Endothelial cell of umbilical vein (primary cell): ENCODE measurements around the gene KRTAP4-6. TPM values are rescaled to one million over a fixed set of nuclear protein-coding genes. Genes with fewer than 3 reads are reported as not detected.
"Not testable (repeated sequence)": the region's sequence is repeated elsewhere in the genome, so short reads cannot be mapped to it uniquely, and the experiment has no call there.

Experiments used
- BruUV-seq: library from RNA; stranded (reverse); fragments of 400-500 nt; replicated peaks from 2 replicates; lab custom pipeline; 2021; lab: Mats Ljungman, UMichigan
- CTCF ChIA-PET: fragments of 300-600, 350-600 bp; sonication (Branson Sonifier 250); formaldehyde crosslinking; loops from one replicate; lab custom pipeline; 2021; ENCODE audit warnings: antibody characterized with exemption, inconsistent platforms; lab: Charles Lee
- POLR2A ChIA-PET: fragments of 300-600, 350-600 bp; sonication (Branson Sonifier 250); formaldehyde crosslinking; loops from one replicate; lab custom pipeline; 2021; ENCODE audit warnings: antibody characterized with exemption, inconsistent platforms; lab: Charles Lee
- DNase-seq: peaks from one replicate; pipeline ENCODE4 v3.0.0-alpha.2; 2011; ENCODE audit warnings: low read depth, low spot score
- FAIRE-seq: peaks from 2 replicates; lab custom pipeline; 2011; peaks lifted over from hg19 to GRCh38; lab: Jason Lieb, UNC
- H2AFZ ChIP-seq: 2 replicates; pipeline ENCODE4 v1.6.0; 2012; ENCODE audit warnings: low read depth, low read length, control low read depth, inconsistent platforms
- H3K27ac ChIP-seq: 2 replicates; pipeline ENCODE4 v1.5.1; 2011; ENCODE audit warnings: low read depth, mild to moderate bottlenecking, control low read depth, low read length, moderate library complexity; ENCODE audit not compliant: insufficient read depth
- H3K27me3 ChIP-seq, 2 experiments: 2 replicates each; pipeline versions ENCODE4 v1.6.0 to v1.6.1; 2011; ENCODE audit warnings: low read length in 2 of 2, mixed read lengths in 1 of 2; ENCODE audit not compliant: control insufficient read depth in 2 of 2, insufficient read depth in 2 of 2
- H3K36me3 ChIP-seq, 2 experiments: 2 replicates in 1 of 2; 3 replicates in 1 of 2; pipeline ENCODE4 v1.5.1; 2011; ENCODE audit warnings: low read length in 2 of 2, mild to moderate bottlenecking in 1 of 2, moderate library complexity in 1 of 2; ENCODE audit not compliant: control insufficient read depth in 2 of 2, insufficient read depth in 2 of 2; ENCODE audit errors: extremely low read depth in 1 of 2
- H3K4me1 ChIP-seq: 3 replicates; pipeline ENCODE4 v1.5.1; 2011; ENCODE audit warnings: mild to moderate bottlenecking, low read length; ENCODE audit not compliant: control insufficient read depth, insufficient read depth; ENCODE audit errors: extremely low read depth
- H3K4me2 ChIP-seq: 2 replicates; pipeline ENCODE4 v1.6.1; 2011; ENCODE audit warnings: low read length, control low read depth, mixed read lengths; ENCODE audit not compliant: insufficient read depth
- H3K4me3 ChIP-seq, 3 experiments: fragments of 200-600 bp in 1 of 3; sonication (generic), shearing (Covaris generic) in 1 of 3; replicated peaks in 1 of 3; 2 replicates each; pipeline ENCODE4 v1.5.1; 2011 to 2016; ENCODE audit warnings: control low read depth in 3 of 3, low read length in 3 of 3, mild to moderate bottlenecking in 2 of 3, inconsistent platforms in 1 of 3, low read depth in 1 of 3, moderate library complexity in 1 of 3; ENCODE audit not compliant: insufficient read depth in 1 of 3
- H3K79me2 ChIP-seq: 2 replicates; pipeline ENCODE4 v1.6.0; 2012; ENCODE audit warnings: low read length, inconsistent platforms; ENCODE audit not compliant: control insufficient read depth, insufficient read depth
- H3K9ac ChIP-seq: replicated peaks from 2 replicates; pipeline ENCODE3; 2011; ENCODE audit warnings: low read length, control low read depth; ENCODE audit not compliant: insufficient read depth; ENCODE audit errors: extremely low read depth
- H3K9me1 ChIP-seq: replicated peaks from 3 replicates; pipeline ENCODE4 v1.6.0; 2011; ENCODE audit warnings: mild to moderate bottlenecking, low read length; ENCODE audit not compliant: control insufficient read depth, insufficient read depth; ENCODE audit errors: extremely low read depth
- H3K9me3 ChIP-seq: replicated peaks from 2 replicates; pipeline ENCODE4 v1.5.1; 2012; ENCODE audit warnings: low read length, inconsistent platforms; ENCODE audit not compliant: control insufficient read depth, insufficient read depth
- H4K20me1 ChIP-seq: replicated peaks from 2 replicates; pipeline ENCODE3; 2011; ENCODE audit warnings: mild to moderate bottlenecking, low read length; ENCODE audit not compliant: control insufficient read depth, insufficient read depth; ENCODE audit errors: extremely low read depth
- CTCF ChIP-seq, 2 donors: IDR thresholded peaks; 1 replicate in 1 of 2; 2 replicates in 1 of 2; pipeline ENCODE4 v1.5.1; 2011; ENCODE audit warnings: low read length in 2 of 2, mild to moderate bottlenecking in 2 of 2, moderate library complexity in 2 of 2, control low read depth in 1 of 2, inconsistent platforms in 1 of 2, low read depth in 1 of 2; ENCODE audit not compliant: insufficient read depth in 1 of 2; ENCODE audit errors: extremely low read depth in 1 of 2
- EZH2 ChIP-seq: IDR thresholded peaks from 2 replicates; pipeline ENCODE4 v1.6.1; 2012; ENCODE audit warnings: borderline replicate concordance, low read depth, mild to moderate bottlenecking, moderate library complexity, low read length, inconsistent platforms; ENCODE audit not compliant: severe bottlenecking
- FOS ChIP-seq: IDR thresholded peaks from 2 replicates; pipeline ENCODE4 v1.6.1; 2011; ENCODE audit warnings: mild to moderate bottlenecking, low read length, moderate library complexity, borderline replicate concordance; ENCODE audit not compliant: insufficient read depth
- GATA2 ChIP-seq: IDR thresholded peaks from 2 replicates; pipeline ENCODE4 v1.7.0; 2011; ENCODE audit warnings: low read depth, mild to moderate bottlenecking, moderate library complexity, mixed read lengths, low read length; ENCODE audit not compliant: insufficient read length, insufficient read depth
- JUN ChIP-seq: IDR thresholded peaks from 2 replicates; pipeline ENCODE4 v1.6.1; 2011; ENCODE audit warnings: borderline replicate concordance, low read depth; ENCODE audit not compliant: insufficient read length, insufficient read depth
- MAX ChIP-seq: IDR thresholded peaks from 2 replicates; pipeline ENCODE4 v1.6.1; 2011; ENCODE audit not compliant: insufficient read depth, insufficient read length
- MYC ChIP-seq: IDR thresholded peaks from one replicate; pipeline ENCODE4 v1.6.1; 2011; ENCODE audit warnings: mild to moderate bottlenecking, low read depth, low read length
- POLR2A ChIP-seq: IDR thresholded peaks from 2 replicates; pipeline ENCODE4 v1.6.1; 2012; ENCODE audit warnings: low read depth, mild to moderate bottlenecking, control low read depth, low read length
- POLR2AphosphoS5 ChIP-seq: IDR thresholded peaks from 2 replicates; pipeline ENCODE4 v1.6.1; 2012; ENCODE audit warnings: low read depth, mild to moderate bottlenecking, control low read depth, low read length, moderate library complexity; ENCODE audit not compliant: insufficient read depth
- dilution Hi-C: fragments of 300-500 bp; cut with MboI; formaldehyde crosslinking; loops from one replicate; pipeline ENCODE4 v1.15.0; 2019; ENCODE audit warnings: low sequenced_read_pairs; ENCODE audit not compliant: extremely low pct_ligation_motif_present
- intact Hi-C: fragments of 100-400 bp; cut with micrococcal nuclease; formaldehyde crosslinking; loops from one replicate; pipeline ENCODE4 v1.10.0; 2022
- polyA plus RNA-seq, 4 experiments: library from polyadenylated mRNA; depleted of rRNA in 3 of 4; stranded (reverse) in 3 of 4; unstranded in 1 of 4; fragments of >200 nt; gene quantifications; 2 replicates each; pipeline versions ENCODE4 v1.2.1 to v1.2.3, GENCODE V29; 2011 to 2012; ENCODE audit warnings: missing spikeins in 1 of 4
- total RNA-seq: library from RNA; stranded (reverse); gene quantifications from 2 replicates; pipeline ENCODE4 v1.2.3, GENCODE V29; 2021

KRTAP4-6 gene
- total and polyA plus RNA-seq, 2 donors (not counting 3 experiments of a cell fraction or from before 2014, with no cell fraction given) = not detected

- H3K9ac ChIP-seq, H3K4me1 ChIP-seq, DNase-seq, H3K36me3 ChIP-seq, H4K20me1 ChIP-seq, POLR2A ChIA-PET, H3K9me3 ChIP-seq, H2AFZ ChIP-seq, H3K9me1 ChIP-seq, CTCF ChIA-PET, H3K27ac ChIP-seq, BruUV-seq, H3K79me2 ChIP-seq, H3K27me3 ChIP-seq, intact Hi-C loops, H3K4me2 ChIP-seq, FAIRE-seq, dilution Hi-C loops, H3K4me3 ChIP-seq: not testable (repeated sequence)
- peak; percentile 41 for TF ChIP-seq FOS
- TF ChIP-seq GATA2 = peak; percentile 16
Measured at GRCh38 chr17:41104386-41105038, 35.8 kb downstream of the KRTAP4-6 start.

GRCh38 chr17:41103896-41104295 lies 36.4 kb downstream of the KRTAP4-6 start:
- Histone ChIP-seq H3K4me3 (no peak overlapping the region), H4K20me1 (no peaks in the 10 kb centered on the region), H3K4me2 (no peak overlapping the region), H3K27ac (no peak overlapping the region), H3K27me3 (no peaks in the 10 kb centered on the region), H3K36me3 (no peaks in the 10 kb centered on the region), H3K4me1 (peaks cover 2% of the 10 kb centered on the region), H3K9me3 (no peaks in the 10 kb centered on the region), H3K9ac (no peak overlapping the region), H3K79me2 (no peaks in the 10 kb centered on the region), H2AFZ (no peak overlapping the region), H3K9me1 (no peaks in the 10 kb centered on the region)
- FAIRE-seq (no peak), DNase-seq (no peak)
- POLR2A ChIA-PET = no interaction called here
- intact Hi-C loops = no loop called here
- dilution Hi-C loops = no loop called here
- CTCF ChIA-PET = no interaction called here
- TF ChIP-seq FOS (no peak), JUN (no peak), MAX (no peak), POLR2A (no peak), EZH2 (no peak), MYC (no peak), POLR2AphosphoS5 (no peak), CTCF (IDR thresholded peaks at IDR 0.05; ENCODE audit: extremely low read depth in 1 of 2, insufficient read depth in 1 of 2, low read depth in 1 of 2, low read length in 2 of 2) (no peak), GATA2 (no peak)
- no TSS peak for BruUV-seq
